NCI-H748 (cell line): ENCODE results near the gene LRP4.

Source experiments
- DNase-seq: peaks from one replicate; lab custom pipeline; 2025; ENCODE audit not compliant: unreplicated experiment; lab: John Stamatoyannopoulos, UW

LRP4 gene

DNA sequence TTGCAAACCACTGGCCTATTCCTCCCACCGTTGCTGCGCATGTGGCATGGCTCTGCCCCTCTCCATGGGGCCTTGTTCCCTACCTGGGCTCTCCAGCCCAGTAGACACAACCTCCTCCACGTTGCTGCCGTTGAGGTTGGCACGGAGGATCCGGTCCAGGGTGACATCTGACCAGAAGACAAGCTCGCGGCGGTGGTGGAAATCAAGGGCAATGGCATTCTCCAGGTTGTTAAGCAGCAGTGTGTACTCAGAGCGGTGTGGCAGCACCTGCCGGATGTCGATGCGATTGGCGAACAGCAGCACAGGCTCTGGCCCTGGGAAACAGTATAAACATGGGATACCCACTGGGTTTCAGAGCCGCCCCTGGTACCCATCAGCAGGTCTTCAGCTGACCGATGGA is 23.8 kb downstream of the LRP4 start:
- DNase-seq = peak; percentile 89

DNA sequence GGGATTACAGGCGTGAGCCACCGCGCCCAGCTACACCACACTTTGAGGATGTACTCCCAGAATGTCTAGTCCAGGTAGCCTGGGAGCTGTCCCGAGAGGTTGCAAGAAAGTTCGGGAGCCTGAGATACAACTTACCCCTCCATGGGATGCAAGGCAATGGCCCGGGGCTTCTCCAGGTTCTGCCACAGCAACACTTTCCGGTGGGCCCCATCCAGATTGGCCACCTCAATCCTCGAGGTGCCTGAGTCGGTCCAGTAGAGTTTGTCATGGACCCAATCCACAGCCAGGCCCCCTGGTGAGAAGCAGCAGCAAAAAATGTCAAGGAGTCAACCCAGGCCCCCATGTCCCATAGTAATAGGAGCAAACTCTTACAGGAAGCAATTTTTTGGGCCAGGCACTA is 25.5 kb downstream of the LRP4 start:
- DNase-seq = no peak

DNA sequence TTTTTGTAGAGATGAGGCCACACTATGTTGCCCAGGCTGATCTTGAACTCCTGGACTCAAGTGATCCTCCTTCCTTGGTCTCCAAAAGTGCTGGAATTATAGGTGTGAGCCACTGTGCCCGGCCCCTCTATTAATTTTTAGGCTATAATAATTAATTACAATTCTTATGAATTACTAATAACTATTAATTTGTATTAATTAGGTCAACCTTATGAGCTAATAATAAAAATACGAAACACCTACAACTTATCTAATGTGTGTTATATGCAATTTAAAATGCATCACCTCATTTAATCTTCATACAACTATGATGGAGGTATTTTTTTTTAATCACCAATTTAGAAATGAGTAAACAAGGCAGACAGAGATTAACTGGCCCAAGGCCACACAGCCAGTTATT is 26.2 kb downstream of the LRP4 start:
- no peak for DNase-seq

DNA sequence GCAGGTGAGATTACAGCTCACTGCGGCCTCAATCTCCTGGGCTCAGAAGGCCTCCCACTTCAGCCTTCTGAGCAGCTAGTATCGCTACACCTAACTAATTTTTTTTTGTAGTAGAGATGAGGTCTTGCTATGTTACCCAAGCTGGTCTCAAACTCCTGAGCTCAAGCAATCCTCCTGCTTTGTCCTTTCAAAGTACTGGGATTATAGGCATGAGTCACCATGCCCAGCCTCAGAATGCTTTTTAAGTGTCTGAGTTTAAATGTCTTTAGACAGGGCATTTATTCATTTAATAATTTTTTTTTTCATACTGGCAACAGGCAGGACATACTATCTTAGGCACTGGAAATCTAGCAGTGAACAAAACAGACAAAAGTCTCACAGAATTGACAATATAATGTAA is 27.7 kb downstream of the LRP4 start:
- DNase-seq = no peak

DNA sequence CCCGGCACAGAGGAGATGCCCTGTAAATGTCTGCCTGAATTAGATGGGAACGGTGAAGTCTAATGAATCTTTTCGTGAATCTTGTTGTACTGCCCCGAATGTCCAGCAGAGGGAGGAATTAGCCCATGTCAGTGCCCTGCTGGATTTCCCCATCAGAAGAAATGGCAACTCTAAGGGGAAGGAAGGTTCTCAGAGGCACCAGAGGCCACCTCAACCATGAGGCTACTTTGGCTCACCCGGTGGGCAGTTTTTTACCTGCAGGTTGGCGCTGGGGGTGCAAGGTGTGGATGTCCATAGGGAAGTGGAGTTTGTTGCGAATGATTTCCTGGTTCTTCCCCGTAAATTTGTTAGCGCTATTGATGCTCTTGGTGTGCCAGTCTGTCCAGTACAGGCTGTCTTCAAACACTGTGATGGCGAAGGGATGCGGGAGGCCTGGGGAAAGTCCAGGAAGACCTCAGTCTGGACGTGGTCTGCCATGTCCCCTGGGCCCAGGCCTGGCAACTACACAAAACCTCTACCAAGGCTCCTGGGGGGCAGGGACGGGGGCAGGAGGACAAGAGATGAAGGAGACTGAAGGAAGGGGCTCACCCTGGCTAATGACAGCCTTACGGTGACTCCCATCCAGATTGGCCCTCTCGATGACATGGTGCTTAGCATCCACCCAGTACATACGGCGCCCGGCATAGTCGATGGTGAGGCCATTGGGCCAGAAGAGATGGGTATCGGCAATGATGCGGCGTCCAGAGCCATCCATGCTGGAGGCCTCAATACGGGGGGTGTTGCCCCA is 28.5 kb downstream of the LRP4 start:
- peak; percentile 74 for DNase-seq

DNA sequence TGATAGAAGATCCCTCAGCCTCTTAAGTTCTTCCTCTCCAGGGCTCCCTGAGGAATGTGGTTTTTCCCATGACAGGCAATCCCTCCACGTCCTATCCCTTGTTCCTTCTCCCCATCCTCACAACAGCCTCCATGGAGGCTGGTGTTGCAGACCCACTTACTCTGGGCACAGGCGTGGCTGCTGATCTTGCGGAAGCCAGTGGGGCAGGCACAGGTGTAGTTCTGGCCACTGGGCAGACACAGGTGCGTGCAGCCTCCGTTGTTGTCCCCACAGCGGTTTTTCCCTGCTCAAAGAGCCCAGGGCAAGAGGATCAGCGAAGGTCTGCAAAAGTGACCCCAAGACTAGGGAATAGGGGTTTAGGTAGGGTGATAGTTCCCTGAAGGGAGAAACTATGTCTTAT is 29.1 kb downstream of the LRP4 start:
- DNase-seq = peak; percentile 45

DNA sequence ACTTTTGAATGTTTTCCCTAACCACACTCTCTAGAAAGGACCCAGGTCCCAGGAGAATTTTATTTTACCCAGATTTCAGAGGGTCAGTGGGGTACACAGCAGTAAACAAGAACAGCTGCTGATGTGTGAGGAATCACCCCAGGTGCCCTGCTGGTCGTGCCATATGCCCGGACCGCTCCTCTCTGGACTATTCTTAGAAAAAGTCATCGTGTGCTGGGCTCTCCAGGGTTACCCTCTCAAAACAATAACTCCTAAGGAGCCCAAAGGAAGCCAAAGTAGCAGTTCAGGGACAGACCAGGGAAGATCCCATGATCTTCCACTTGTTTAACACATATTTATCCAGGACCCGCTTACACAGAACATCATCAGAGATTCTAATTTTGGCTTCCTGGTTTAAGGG is 29.7 kb downstream of the LRP4 start:
- no peak for DNase-seq

DNA sequence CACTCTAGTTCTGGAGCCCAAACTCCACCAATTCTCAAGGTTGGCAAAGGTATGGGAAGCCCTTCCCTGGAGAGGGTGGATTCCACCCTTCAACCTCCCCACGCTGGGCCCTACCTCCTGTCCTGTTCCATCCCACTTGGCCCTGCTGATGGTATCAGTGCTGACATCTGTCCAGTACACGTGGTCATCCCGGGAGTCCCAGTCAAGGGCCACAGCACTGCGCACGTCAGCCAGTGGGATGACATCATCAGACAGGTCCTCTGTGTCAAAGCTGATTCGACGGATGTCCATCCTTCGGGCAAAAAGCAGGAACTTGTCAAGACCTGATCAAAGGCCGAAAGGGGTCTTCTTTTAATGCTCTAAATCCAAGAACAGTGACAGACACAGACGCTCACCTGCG is 32.1 kb downstream of the LRP4 start:
- no peak for DNase-seq

DNA sequence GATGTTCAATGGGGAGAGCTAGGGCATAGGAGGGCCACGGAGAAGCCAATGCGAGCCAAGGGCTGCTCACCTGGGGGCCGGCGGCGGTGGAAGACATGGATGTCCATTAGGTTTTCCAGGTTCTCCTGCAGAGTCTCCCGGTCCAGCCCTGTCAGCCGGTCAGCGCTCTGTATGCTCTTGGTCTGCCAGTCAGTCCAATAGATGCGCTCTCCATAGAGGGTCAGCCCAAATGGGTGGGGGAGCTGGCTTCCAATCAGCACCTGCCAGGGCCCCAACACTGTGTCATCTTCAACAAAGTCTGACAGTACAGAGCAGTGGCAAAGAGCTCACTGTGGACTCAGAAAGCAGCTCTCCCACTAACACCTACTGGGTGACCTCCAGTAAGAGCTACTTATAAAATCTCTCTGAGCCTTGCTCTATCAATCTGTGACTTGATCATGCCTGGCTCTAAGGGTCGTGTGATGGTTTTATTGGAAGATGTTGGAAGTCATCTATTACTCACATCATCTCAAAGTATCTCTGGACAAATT is 39.2 kb downstream of the LRP4 start:
- DNase-seq = no peak

DNA sequence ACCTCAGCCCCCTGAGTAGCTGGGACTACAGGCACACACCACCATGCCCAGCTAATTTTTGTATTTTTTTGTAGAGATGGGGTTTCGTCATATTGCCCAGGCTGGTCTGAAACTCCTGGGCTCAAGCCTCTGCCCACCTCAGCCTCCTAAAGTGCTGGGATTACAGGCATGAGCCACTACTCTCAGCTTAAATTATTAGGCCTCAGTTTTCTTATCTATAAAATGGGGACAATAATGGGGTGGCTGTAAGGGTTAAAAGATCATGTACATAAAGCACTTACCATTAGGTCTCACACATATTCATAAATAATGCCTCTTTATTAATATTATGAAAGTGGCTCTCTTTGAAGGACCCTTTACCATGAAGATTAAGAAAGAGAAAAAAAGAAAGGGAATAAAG is 40.8 kb downstream of the LRP4 start:
- no peak for DNase-seq

DNA sequence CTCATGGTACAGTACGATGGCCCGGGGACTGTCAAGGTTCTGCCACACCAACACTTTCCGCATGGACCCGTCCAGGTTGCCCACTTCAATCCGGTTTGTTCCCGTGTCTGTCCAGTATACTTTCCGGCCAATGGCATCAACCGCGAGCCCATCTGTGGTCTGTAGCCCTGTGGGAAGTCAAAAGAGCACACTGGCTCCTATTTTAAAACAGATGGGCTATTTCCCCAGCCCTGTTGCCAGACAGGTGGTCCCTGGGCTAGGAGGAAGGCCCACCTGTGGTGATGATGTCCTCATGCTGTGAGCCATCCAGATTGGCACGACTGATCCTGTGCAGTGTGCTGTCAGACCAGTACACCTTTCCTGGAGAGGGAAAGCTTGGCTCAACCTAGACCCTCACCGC is 41.9 kb downstream of the LRP4 start:
- DNase-seq = no peak

DNA sequence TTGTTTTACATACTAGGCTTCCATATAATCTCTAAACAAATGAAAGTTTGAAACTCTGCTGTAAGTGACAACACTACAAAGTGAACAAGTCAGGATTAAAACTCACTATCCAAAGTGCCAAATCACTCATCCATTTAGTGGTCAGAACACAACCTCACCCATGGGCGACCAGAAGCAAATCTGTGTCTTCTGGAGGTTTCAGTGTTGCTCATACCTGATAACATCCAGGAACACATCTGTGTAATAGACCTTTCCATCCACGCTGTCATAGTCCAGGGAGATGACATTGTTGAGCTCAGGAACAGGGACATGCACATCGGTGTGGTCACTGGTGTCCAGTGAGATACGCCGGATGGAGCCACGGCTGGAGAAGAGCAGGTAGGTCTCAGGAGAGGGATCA is 43.8 kb downstream of the LRP4 start:
- DNase-seq = no peak

DNA sequence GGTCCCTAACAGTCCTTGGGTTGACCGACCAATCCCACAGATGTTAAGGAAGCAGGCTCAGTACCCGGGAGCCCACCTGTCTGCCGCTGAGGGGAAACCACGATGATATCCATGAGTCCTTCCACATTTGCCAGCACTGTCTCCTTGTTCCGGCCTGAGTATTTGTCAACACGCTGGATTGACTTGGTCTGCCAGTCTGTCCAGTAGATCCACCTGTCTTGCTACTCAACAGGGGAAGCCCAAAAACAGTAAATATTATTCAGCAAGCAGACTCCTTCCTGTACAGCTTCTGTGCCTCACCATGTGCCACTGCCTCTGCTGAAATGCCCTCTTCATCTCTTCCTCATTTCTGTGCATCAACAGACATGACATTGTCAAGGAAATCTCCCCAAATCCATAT is 49.4 kb downstream of the LRP4 start:
- no peak for DNase-seq

DNA sequence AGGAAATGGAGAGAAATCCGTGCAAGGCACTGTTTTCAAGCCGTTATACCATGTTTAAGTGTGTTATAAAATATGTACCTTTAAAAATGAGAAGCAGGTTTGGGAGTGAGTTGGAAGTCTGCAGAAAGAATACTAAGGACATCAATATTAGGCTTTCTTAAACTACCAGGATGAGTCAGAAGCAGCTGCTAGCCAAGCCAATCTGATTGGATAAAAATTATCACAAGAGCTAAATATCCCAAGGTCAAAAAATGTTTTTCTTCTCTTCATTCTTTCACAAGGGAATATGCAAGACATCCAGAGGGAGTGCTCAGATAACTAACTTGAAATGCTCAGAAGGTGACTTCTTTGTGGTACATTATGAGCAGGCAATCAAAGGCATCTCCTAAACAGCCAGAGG is 53.0 kb downstream of the LRP4 start:
- DNase-seq = no peak

DNA sequence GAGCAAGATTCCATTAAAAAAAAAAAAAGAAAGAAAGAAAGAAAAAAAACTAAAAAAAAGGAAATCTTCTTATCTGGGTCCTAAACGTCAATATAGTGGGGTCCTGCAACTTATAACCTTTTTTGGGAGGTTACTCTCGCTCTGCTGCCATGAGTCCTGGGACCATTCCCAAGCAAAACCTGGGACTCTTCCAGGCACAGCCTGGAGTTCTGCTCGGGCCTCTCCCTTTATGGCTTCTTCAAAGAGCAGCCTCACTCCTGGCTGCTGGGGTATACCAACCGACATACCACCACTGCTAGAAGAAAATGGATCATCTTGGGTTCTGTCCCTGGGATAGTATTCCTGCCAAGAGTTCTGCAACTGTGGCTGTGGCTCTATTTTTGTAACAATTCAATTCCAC is 58.1 kb downstream of the LRP4 start:
- DNase-seq = no peak

DNA sequence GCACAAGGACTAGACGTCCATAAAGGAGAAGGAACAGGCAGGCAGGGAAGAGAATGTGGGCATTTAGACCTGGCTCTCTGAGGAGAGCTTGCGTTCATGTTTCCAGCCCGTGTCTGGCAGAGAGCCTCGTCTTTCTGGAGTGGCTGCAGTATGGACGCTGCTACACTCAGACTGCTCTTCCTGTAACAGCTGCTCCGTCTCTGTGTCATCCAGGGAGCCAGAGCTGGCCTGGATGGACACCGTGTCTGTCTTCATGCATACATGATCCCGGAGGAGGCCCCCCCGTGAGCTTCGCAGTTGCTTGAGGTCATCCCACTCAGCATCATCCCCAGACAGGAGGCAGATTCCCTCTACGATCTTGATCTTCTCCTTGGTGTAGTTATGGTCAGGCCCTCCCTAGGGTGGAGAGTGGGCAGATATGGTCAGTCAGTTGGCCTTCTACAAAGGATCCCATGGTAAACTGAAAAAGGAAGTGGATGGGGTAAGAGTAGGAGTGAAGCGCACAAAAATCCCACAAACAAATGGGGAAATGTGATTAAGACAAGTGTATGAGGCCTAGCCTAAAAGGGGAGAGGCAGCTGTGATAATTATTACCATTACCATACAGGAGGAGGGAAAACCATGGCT is 59.3 kb downstream of the LRP4 start:
- no peak for DNase-seq

DNA sequence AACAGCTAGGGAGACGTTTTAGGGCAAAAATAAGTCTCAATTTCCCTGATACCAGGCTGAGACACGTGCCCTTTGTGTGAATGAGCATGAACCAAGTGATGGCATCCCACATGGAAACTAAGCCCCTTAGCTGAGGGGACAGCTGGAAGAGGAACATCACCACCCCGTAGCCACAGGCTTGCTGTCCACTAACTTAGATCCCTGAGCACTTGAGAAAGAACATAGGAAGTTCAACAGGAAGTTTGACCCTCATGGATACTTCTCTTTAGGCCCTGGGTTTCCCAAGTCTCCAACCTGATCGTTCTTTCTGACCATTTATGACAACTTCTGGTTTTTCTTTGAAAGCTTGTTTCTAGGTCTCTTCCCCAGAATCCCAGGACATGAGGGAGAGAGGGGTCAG is 60.7 kb downstream of the LRP4 start:
- DNase-seq = no peak

DNA sequence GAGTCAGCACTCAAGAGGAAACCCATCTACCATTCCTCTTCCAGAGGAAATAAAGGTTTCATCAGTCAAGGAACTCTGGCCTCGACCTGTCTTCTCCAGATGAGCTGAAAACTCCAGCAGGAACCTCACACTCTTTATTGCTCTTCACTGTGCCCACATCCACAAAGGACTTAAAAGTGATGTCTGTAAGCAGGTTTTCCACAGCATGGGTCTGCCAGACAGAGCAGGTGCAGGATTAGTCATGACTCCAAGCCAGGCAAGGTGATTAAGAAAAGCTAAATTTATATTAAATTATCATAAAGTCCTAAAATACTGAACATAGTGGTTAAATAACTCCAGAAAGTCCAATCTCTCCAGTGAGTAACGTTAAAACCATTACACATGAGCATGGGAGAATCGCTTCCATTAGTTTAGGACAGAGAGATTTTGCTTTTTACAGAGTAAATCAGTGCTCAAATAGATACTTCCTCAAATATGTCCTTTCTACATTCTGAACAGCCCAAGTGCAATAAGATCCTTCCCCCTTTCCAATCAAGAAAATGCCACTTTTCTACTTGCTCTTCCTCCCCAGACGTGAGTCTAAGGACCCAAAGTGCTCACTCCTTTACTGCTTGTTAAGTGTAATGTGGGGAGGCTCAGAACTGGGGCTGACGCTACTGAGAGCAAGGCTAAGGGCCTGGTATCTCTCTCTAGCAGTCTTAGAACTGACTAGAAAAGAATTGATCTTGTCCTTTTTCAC is 61.6 kb downstream of the LRP4 start:
- no peak for DNase-seq

DNA sequence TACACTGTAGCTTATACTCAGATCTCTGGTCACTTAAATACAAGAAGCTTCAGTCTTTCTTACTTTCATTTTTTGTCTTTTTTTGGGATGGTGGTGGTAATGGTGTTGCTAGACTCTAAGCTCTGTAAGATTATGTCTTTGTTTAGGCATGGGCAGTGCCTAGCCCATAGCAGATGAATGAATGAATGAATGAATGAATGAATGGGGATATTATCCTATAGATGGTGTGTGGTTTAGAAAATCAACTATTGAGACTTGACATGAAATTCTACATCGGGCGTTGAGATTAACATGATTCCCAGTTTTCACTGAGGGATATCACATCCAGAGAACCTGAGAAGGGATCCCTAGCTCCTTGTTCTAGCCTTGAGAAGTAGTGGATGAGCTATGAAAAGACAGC is 62.5 kb downstream of the LRP4 start:
- no peak for DNase-seq

DNA sequence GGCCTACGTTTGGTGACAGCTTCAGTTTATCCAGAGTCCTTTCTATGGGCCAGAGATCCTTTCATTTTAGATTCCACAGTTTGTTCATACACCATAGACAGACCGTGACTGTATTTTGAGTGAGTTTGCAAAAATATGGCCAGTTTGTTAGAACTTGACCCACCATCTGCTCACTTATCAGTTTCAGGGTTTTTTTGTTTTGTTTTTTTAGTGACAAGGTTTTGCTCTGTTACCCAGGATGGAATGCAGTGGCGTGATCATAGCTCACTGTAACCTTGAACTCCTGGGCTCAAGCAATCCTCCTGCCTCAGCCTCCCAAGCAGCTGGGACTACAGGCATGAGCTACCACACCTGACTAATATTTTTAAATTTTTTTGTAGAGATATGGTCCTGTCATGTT is 63.2 kb downstream of the LRP4 start:
- no peak for DNase-seq

DNA sequence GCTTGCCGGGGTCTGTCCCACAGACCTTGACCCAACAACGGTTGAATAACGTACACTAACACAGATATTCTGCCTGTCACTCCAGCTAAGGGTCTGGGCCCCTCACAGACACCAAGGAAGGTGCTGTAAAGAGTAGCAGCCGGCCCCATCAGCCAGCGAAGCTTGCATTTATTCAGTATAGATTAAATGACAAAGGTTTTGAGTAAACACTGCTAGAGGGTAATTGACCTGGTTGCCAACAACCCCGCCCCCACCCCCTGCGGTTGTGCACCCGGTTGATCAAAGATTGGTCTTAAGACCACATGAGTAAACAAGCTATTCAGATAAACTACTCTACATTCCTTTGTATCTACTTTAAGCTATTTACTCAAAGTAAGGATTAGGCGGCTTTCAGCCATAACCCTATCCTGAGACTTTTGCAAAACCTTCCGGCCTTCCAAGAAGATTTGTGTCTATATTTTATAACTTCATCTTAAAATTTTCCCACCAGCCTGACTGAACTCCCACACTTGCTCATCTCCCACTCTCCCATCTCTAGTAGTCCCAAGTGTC is 67.4 kb downstream of the LRP4 start:
- no peak for DNase-seq

DNA sequence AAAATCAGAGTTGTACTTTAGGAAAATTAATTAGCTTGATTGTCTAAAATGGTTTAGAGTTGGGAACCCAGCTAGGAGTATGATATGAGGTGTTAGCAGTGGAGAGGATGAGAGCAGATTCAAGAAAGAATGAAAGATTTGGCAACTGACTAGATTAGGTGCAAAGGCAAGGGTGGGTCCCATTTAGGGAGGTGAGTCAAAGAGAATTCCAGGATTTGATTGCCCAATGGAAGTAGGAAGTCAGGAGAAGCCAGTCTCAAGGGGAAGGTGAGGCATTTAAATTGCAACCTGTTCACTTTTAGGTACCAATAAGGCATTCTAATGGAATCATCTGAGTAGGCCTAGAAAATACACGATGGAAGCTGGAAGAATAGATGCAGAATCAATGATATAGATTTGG is 68.7 kb downstream of the LRP4 start:
- DNase-seq = no peak
